IMR-90 (cell line): ENCODE results near the gene P2RY2. TPM values are rescaled to one million over a fixed set of nuclear protein-coding genes. Genes with fewer than 3 reads are reported as not detected.
A peak's percentile ranks its signal among the peaks of the same experiment; 100 is the strongest.

Experiments used
- ATAC-seq: fragments of 200-7000 bp; cut with Tn5 transposase; 2 replicates; pipeline ENCODE4 v1.9.1; 2020; ENCODE audit warnings: low read depth, mild to moderate bottlenecking, moderate library complexity
- BruUV-seq: library from RNA; stranded (reverse); fragments of 400-500 nt; replicated peaks from 2 replicates; lab custom pipeline; 2021; lab: Mats Ljungman, UMichigan
- CTCF ChIA-PET: fragments of 300-600 bp; formaldehyde crosslinking; extraction: SDS; loops from one replicate; lab custom pipeline; 2021; ENCODE audit warnings: antibody characterized with exemption; lab: Yijun Ruan, JAX
- POLR2A ChIA-PET: fragments of 300-600 bp; sonication (Branson Sonifier 250); formaldehyde crosslinking; loops from one replicate; lab custom pipeline; 2022; ENCODE audit warnings: antibody characterized with exemption; ENCODE audit not compliant: unreplicated experiment; lab: Charles Lee
- DNase-seq: peaks from one replicate; pipeline ENCODE4 v3.0.0; 2013
- H2AFZ ChIP-seq: replicated peaks from 2 replicates; pipeline ENCODE3; 2013; ENCODE audit warnings: low read length, mild to moderate bottlenecking; ENCODE audit not compliant: poor library complexity
- H2AK5ac ChIP-seq: 2 replicates; pipeline ENCODE4 v1.6.1; 2013; ENCODE audit warnings: low read depth, low read length, inconsistent platforms
- H2AK9ac ChIP-seq: replicated peaks from 2 replicates; pipeline ENCODE3; 2013; ENCODE audit warnings: mild to moderate bottlenecking, low read depth, low read length, moderate library complexity; ENCODE audit not compliant: poor library complexity
- H2BK120ac ChIP-seq: 2 replicates; pipeline ENCODE4 v1.6.1; 2013; ENCODE audit warnings: low read depth, low read length, inconsistent platforms
- H2BK15ac ChIP-seq: 3 replicates; pipeline ENCODE4 v1.6.1; 2013; ENCODE audit warnings: low read depth, low read length, inconsistent platforms
- H2BK20ac ChIP-seq: 2 replicates; pipeline ENCODE4 v1.6.1; 2013; ENCODE audit warnings: low read depth, mild to moderate bottlenecking, inconsistent platforms, low read length, moderate library complexity
- H2BK5ac ChIP-seq: 2 replicates; pipeline ENCODE4 v1.6.1; 2013; ENCODE audit warnings: mild to moderate bottlenecking, low read depth, low read length, inconsistent platforms; ENCODE audit not compliant: poor library complexity, severe bottlenecking
- H3K14ac ChIP-seq: replicated peaks from 2 replicates; pipeline ENCODE4 v1.6.1; 2013; ENCODE audit warnings: low read depth, low read length, inconsistent platforms
- H3K18ac ChIP-seq: 2 replicates; pipeline ENCODE4 v1.6.1; 2013; ENCODE audit warnings: low read depth, low read length, control low read depth
- H3K23ac ChIP-seq: 2 replicates; pipeline ENCODE4 v1.6.1; 2013; ENCODE audit warnings: low read depth, low read length, inconsistent platforms
- H3K27ac ChIP-seq: 2 replicates; pipeline ENCODE4 v1.5.1; 2013; ENCODE audit warnings: mild to moderate bottlenecking, control low read depth, low read length; ENCODE audit not compliant: insufficient read depth
- H3K27me3 ChIP-seq: 2 replicates; pipeline ENCODE4 v1.6.1; 2013; ENCODE audit warnings: low read length; ENCODE audit not compliant: control insufficient read depth, insufficient read depth
- H3K36me3 ChIP-seq: 2 replicates; pipeline ENCODE4 v1.6.1; 2013; ENCODE audit warnings: low read length, mixed read lengths; ENCODE audit not compliant: control insufficient read depth, insufficient read depth
- H3K4ac ChIP-seq: 2 replicates; pipeline ENCODE4 v1.6.1; 2013; ENCODE audit warnings: low read depth, low read length, inconsistent platforms
- H3K4me1 ChIP-seq: 2 replicates; pipeline ENCODE4 v1.6.1; 2013; ENCODE audit warnings: low read length, mixed read lengths; ENCODE audit not compliant: control insufficient read depth, insufficient read depth
- H3K4me2 ChIP-seq: 2 replicates; pipeline ENCODE4 v1.6.1; 2013; ENCODE audit warnings: low read depth, mild to moderate bottlenecking, control low read depth, low read length, moderate library complexity
- H3K4me3 ChIP-seq: 2 replicates; pipeline ENCODE4 v1.5.1; 2013; ENCODE audit warnings: low read depth, mild to moderate bottlenecking, control low read depth, low read length, moderate library complexity; ENCODE audit not compliant: insufficient read depth
- H3K56ac ChIP-seq: 2 replicates; pipeline ENCODE4 v1.6.1; 2013; ENCODE audit warnings: low read length, inconsistent platforms; ENCODE audit not compliant: insufficient read depth; ENCODE audit errors: extremely low read depth
- H3K79me1 ChIP-seq, 2 experiments: 2 replicates each; pipeline ENCODE4 v1.6.1; 2013; ENCODE audit warnings: low read length in 2 of 2, inconsistent platforms in 1 of 2, low read depth in 1 of 2
- H3K9ac ChIP-seq: 2 replicates; pipeline ENCODE4 v1.6.1; 2013; ENCODE audit warnings: low read depth, low read length, control low read depth
- H3K9me1 ChIP-seq: 2 replicates; pipeline ENCODE4 v1.6.1; 2013; ENCODE audit warnings: low read length, inconsistent platforms; ENCODE audit not compliant: insufficient read depth
- H3K9me3 ChIP-seq: 2 replicates; pipeline ENCODE4 v1.6.1; 2013; ENCODE audit warnings: low read length; ENCODE audit not compliant: control insufficient read depth, insufficient read depth
- H4K20me1 ChIP-seq: 2 replicates; pipeline ENCODE4 v1.6.1; 2013; ENCODE audit warnings: low read length, inconsistent platforms; ENCODE audit not compliant: insufficient read depth
- H4K5ac ChIP-seq: 2 replicates; pipeline ENCODE4 v1.6.1; 2013; ENCODE audit warnings: mild to moderate bottlenecking, low read depth, low read length, control low read depth
- H4K8ac ChIP-seq, 2 experiments: 2 replicates each; pipeline ENCODE4 v1.6.1; 2013; ENCODE audit warnings: low read depth in 2 of 2, low read length in 2 of 2, control low read depth in 1 of 2, inconsistent platforms in 1 of 2
- H4K91ac ChIP-seq: 2 replicates; pipeline ENCODE4 v1.6.1; 2013; ENCODE audit warnings: low read depth, low read length, inconsistent platforms; ENCODE audit not compliant: insufficient read depth
- BHLHE40 ChIP-seq: fragments of 150-350 bp; IDR thresholded peaks from 2 replicates; pipeline ENCODE4 v1.6.1; 2016; ENCODE audit warnings: mild to moderate bottlenecking, low read depth, low read length
- CEBPB ChIP-seq: IDR thresholded peaks from 2 replicates; pipeline ENCODE4 v1.6.1; 2012; ENCODE audit warnings: low read depth, low read length, improper control_type of control experiment
- CHD1 ChIP-seq: IDR thresholded peaks from 2 replicates; pipeline ENCODE4 v1.6.1; 2012; ENCODE audit warnings: low read depth, low read length, improper control_type of control experiment
- FOS ChIP-seq: fragments of 150-350 bp; IDR thresholded peaks from 2 replicates; pipeline ENCODE4 v1.6.1; 2016; ENCODE audit warnings: low read depth, low read length
- MAFK ChIP-seq: IDR thresholded peaks from 2 replicates; pipeline ENCODE4 v1.6.1; 2012; ENCODE audit warnings: low read depth, low read length, improper control_type of control experiment
- MAZ ChIP-seq: IDR thresholded peaks from 2 replicates; pipeline ENCODE4 v1.6.1; 2012; ENCODE audit warnings: low read depth, mild to moderate bottlenecking, low read length, improper control_type of control experiment, moderate library complexity, borderline replicate concordance
- MXI1 ChIP-seq: IDR thresholded peaks from 2 replicates; pipeline ENCODE4 v1.6.1; 2012; ENCODE audit warnings: low read depth, mild to moderate bottlenecking, low read length, moderate library complexity, borderline replicate concordance
- NFE2L2 ChIP-seq: fragments of 150-350 bp; IDR thresholded peaks from 2 replicates; pipeline ENCODE4 v1.6.1; 2016; ENCODE audit warnings: low read depth, mild to moderate bottlenecking, low read length
- POLR2A ChIP-seq: IDR thresholded peaks from 2 replicates; pipeline ENCODE4 v1.6.1; 2012; ENCODE audit warnings: mild to moderate bottlenecking, low read depth, low read length
- RAD21 ChIP-seq: IDR thresholded peaks from 2 replicates; pipeline ENCODE4 v1.6.1; 2012; ENCODE audit warnings: low read length, improper control_type of control experiment
- RCOR1 ChIP-seq: IDR thresholded peaks from 2 replicates; pipeline ENCODE4 v1.6.1; 2012; ENCODE audit warnings: mild to moderate bottlenecking, low read length, improper control_type of control experiment; ENCODE audit not compliant: insufficient replicate concordance
- RFX5 ChIP-seq: IDR thresholded peaks from 2 replicates; pipeline ENCODE4 v1.8.0; 2012; ENCODE audit warnings: low read depth, mild to moderate bottlenecking, low read length, moderate library complexity
- SMC3 ChIP-seq: fragments of 150-350 bp; IDR thresholded peaks from 2 replicates; pipeline ENCODE4 v1.6.1; 2016; ENCODE audit warnings: low read depth, mild to moderate bottlenecking, antibody characterized with exemption, low read length, moderate library complexity
- WGBS, 2 experiments: methylation state at CpG; one replicate each; pipeline versions ENCODE4 v1.1.5 to v1.1.7; 2013; ENCODE audit warnings: missing lambda C conversion rate in 2 of 2; ENCODE audit not compliant: insufficient read length in 1 of 2; ENCODE audit errors: extremely low coverage in 2 of 2; 5-methylcytosine and 5-hydroxymethylcytosine counted together
- dilution Hi-C: fragments of 300-500 bp; cut with HindIII; formaldehyde crosslinking; loops from one replicate; pipeline ENCODE4 v1.14.3; 2018; ENCODE audit warnings: low sequenced_read_pairs; ENCODE audit not compliant: unreplicated experiment
- in situ Hi-C: fragments of 300-500 bp; cut with MboI; formaldehyde crosslinking; loops from 3 replicates; pipeline ENCODE4 v1.14.3; 2019; ENCODE audit warnings: low sequenced_read_pairs, inconsistent platforms, mixed read lengths
- intact Hi-C: fragments of 100-400 bp; cut with micrococcal nuclease; formaldehyde crosslinking; loops from 2 replicates; pipeline ENCODE4 v1.10.0; 2022
- polyA plus RNA-seq, 3 experiments: library from polyadenylated mRNA; depleted of rRNA; stranded (reverse); fragments of >200 nt; gene quantifications; 2 replicates each; pipeline ENCODE4 v1.2.3, GENCODE V29; 2012; ENCODE audit warnings: low replicate concordance in 1 of 3
- total RNA-seq: library from RNA; depleted of rRNA; stranded (reverse); fragments of >200 nt; gene quantifications from 2 replicates; pipeline ENCODE4 v1.2.3, GENCODE V29; 2012
- TF ChIP-seq, protein P1 (sequence below): fragments of 150-350 bp; IDR thresholded peaks from 2 replicates; pipeline ENCODE4 v1.6.1; 2017; ENCODE audit warnings: mild to moderate bottlenecking, antibody characterized with exemption, low read length, low read depth
- TF ChIP-seq, protein P2 (sequence below): fragments of 150-350 bp; IDR thresholded peaks from 2 replicates; pipeline ENCODE4 v1.6.1; 2016; ENCODE audit warnings: low read depth, mild to moderate bottlenecking, low read length, moderate library complexity, borderline replicate concordance
- TF ChIP-seq, protein P3 (sequence below): conservative IDR thresholded peaks from 2 replicates; pipeline ENCODE4 v1.5.1; 2012; ENCODE audit warnings: mild to moderate bottlenecking, low read depth, low read length, improper control_type of control experiment

The P2RY2 gene
- total and polyA plus RNA-seq, 2 of the 4 experiments (the other 2 are of a cell fraction): not detected

DNA sequence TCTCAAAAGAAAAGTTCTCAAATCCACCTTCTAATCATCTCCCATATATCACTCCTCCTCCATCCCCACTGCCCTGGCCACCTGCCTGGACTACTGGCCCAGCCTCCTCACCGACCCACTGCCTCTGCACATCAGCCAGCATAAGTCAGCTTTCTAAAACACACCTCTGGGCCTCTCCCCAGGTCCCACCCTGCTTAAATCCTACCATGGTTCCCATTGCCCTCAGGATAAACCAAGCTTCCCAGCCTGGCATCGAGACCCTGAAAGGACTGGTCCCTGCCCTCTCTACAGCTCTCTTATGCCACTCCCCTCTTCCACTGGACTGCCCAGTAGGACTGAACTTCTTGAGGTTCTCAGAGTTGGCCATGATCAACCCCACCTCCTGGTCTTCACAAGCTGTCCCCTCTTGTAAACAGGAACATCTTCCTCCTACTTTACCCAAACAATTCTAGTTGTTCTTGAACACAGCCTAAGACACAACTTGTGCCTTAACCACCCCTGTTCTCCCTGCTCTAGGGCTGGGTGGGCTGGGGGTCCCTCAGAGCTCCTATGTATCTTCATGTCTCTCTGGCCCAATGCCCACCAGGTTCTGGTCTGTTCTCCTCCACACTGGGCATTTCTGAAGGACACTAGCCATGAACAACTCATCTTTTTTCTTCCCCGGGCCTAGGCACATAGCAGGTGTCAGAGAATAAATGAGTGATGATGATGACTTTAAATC lies 41.5 kb downstream of the P2RY2 start:
- H4K8ac ChIP-seq: no peak overlapping the region
- H2BK5ac ChIP-seq: no peak overlapping the region
- H2BK120ac ChIP-seq: no peak overlapping the region
- no peak overlapping the region for H2AFZ ChIP-seq
- ChIA-PET POLR2A (no interaction called here), CTCF (no interaction called here)
- no peak overlapping the region for H4K5ac ChIP-seq
- peaks cover 14% of the 10 kb centered on the region for H3K9me1 ChIP-seq
- 58% methylated on average over 2 of the region's 3 CpGs; no CpG with 5 or more reads in 1 of the 2 experiments for WGBS, 2 experiments
- intact Hi-C loops: no loop called here
- no peak overlapping the region for H2BK15ac ChIP-seq
- TF ChIP-seq MAFK (no peak), FOS (no peak), RAD21 (no peak), SMC3 (no peak), MXI1 (no peak), POLR2A (no peak), NFE2L2 (no peak), CHD1 (no peak), RCOR1 (no peak), CEBPB (no peak), MAZ (no peak), BHLHE40 (no peak), RFX5 (no peak)
- TF ChIP-seq, protein P1, sequence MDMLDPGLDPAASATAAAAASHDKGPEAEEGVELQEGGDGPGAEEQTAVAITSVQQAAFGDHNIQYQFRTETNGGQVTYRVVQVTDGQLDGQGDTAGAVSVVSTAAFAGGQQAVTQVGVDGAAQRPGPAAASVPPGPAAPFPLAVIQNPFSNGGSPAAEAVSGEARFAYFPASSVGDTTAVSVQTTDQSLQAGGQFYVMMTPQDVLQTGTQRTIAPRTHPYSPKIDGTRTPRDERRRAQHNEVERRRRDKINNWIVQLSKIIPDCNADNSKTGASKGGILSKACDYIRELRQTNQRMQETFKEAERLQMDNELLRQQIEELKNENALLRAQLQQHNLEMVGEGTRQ: no peak
- TF ChIP-seq, protein P2, sequence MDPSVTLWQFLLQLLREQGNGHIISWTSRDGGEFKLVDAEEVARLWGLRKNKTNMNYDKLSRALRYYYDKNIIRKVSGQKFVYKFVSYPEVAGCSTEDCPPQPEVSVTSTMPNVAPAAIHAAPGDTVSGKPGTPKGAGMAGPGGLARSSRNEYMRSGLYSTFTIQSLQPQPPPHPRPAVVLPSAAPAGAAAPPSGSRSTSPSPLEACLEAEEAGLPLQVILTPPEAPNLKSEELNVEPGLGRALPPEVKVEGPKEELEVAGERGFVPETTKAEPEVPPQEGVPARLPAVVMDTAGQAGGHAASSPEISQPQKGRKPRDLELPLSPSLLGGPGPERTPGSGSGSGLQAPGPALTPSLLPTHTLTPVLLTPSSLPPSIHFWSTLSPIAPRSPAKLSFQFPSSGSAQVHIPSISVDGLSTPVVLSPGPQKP: no peak
- TF ChIP-seq, protein P3, sequence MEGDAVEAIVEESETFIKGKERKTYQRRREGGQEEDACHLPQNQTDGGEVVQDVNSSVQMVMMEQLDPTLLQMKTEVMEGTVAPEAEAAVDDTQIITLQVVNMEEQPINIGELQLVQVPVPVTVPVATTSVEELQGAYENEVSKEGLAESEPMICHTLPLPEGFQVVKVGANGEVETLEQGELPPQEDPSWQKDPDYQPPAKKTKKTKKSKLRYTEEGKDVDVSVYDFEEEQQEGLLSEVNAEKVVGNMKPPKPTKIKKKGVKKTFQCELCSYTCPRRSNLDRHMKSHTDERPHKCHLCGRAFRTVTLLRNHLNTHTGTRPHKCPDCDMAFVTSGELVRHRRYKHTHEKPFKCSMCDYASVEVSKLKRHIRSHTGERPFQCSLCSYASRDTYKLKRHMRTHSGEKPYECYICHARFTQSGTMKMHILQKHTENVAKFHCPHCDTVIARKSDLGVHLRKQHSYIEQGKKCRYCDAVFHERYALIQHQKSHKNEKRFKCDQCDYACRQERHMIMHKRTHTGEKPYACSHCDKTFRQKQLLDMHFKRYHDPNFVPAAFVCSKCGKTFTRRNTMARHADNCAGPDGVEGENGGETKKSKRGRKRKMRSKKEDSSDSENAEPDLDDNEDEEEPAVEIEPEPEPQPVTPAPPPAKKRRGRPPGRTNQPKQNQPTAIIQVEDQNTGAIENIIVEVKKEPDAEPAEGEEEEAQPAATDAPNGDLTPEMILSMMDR: no peak
- no peak overlapping the region for H3K18ac ChIP-seq
- no peaks in the 10 kb centered on the region for H4K20me1 ChIP-seq
- no peak overlapping the region for H3K4ac ChIP-seq
- H4K91ac ChIP-seq: no peak overlapping the region
- H3K27me3 ChIP-seq: peaks cover 2% of the 10 kb centered on the region; the same call in 1 of the 2 replicates
- H3K9me3 ChIP-seq: no peaks in the 10 kb centered on the region
- H3K56ac ChIP-seq: no peak overlapping the region
- H3K36me3 ChIP-seq: no peaks in the 10 kb centered on the region
- in situ Hi-C loops: no loop called here
- H3K4me3 ChIP-seq: no peak overlapping the region
- peak overlapping the region; percentile 11; the same call in 1 of the 2 replicates for H2BK20ac ChIP-seq
- H3K23ac ChIP-seq: no peak overlapping the region
- H3K4me2 ChIP-seq: no peak overlapping the region
- H3K27ac ChIP-seq: no peak overlapping the region
- peak overlapping the region; percentile 49 for H2AK5ac ChIP-seq
- no TSS peak for BruUV-seq
- no peaks in the 10 kb centered on the region for H3K79me1 ChIP-seq
- peaks cover 16% of the 10 kb centered on the region for H3K4me1 ChIP-seq
- H2AK9ac ChIP-seq: no peak overlapping the region
- dilution Hi-C loops: no loop called here
- no peak for DNase-seq
- no peak for ATAC-seq
- no peak overlapping the region for H3K9ac ChIP-seq
- H3K14ac ChIP-seq: no peak overlapping the region
